ENCODE results near the gene LENEP.

The LENEP gene

DNA sequence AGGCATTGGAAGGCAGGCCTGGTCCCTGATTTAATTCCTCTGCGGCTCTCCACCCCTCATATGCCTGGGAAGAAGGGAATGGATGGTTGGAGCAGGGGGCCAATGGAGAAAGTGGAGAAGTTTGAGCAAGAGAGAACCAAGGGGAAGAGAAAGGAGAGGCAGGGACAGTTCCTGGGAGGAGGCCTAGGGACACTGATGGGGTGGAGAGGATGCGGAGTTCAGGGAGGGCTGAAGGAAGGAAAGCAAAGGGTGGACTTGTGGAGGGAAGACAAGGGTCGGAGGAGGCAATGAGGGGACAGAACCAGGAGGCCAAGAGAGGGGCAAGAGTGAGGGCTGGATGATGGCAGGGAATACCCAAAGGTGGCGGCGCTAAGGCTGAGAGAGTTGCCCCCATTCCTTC lies 16.4 kb downstream of the LENEP start:
- Histone ChIP-seq H3K27ac (no peak overlapping the region), H3K9ac (no peak overlapping the region), H3K4me3 (ENCODE audit: low read depth, low read length) (no peak overlapping the region), H3K4me2 (ENCODE audit: low read length) (no peak overlapping the region), H3K4me1 (peaks cover 17% of the 10 kb centered on the region), H2AFZ (no peak overlapping the region), H3K27me3 (ENCODE audit: control insufficient read depth, insufficient read depth, low read length) (no peaks in the 10 kb centered on the region), H3K79me2 (peaks cover 5% of the 10 kb centered on the region), H3K9me3 (ENCODE audit: control insufficient read depth, low read length) (no peaks in the 10 kb centered on the region), H3K36me3 (ENCODE audit: control insufficient read depth, insufficient read depth, low read length) (no peaks in the 10 kb centered on the region)
- TF ChIP-seq, protein P1, sequence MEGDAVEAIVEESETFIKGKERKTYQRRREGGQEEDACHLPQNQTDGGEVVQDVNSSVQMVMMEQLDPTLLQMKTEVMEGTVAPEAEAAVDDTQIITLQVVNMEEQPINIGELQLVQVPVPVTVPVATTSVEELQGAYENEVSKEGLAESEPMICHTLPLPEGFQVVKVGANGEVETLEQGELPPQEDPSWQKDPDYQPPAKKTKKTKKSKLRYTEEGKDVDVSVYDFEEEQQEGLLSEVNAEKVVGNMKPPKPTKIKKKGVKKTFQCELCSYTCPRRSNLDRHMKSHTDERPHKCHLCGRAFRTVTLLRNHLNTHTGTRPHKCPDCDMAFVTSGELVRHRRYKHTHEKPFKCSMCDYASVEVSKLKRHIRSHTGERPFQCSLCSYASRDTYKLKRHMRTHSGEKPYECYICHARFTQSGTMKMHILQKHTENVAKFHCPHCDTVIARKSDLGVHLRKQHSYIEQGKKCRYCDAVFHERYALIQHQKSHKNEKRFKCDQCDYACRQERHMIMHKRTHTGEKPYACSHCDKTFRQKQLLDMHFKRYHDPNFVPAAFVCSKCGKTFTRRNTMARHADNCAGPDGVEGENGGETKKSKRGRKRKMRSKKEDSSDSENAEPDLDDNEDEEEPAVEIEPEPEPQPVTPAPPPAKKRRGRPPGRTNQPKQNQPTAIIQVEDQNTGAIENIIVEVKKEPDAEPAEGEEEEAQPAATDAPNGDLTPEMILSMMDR (IDR thresholded peaks at IDR 0.05): no peak

DNA sequence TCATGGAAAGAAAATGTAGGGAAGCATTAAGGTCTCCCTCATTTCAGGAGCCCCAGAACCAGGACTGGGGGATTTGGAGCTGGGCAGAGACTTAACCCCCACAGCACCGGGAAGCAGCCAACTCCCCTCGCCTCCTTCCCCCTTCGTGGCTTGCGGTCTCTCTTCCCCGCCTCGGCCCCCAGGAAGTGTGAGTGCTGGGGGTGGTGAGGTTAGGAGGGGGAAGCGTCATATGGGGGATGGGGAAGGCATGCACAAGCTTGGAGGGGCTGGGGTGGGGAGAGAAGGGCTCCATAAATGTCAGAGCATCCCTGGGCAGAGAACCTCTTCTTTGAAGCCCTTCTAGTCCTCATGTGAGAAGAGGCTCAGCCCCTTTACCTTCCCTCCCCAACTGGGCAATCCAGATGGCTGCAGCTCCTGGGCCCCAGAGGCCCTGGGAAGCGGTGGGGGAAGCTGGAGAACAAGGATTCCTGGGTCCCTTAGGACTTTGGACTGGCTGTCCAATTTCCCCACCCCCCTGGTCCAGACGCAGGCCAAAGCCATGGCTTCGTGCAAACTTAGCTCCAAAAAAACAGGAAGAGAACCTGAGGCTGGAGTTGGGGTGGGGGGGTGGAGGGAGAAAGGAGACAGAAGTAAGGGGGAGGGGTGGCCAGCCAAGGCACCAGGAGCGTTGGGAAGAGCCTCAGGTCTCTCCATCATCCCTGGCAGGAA lies 17.0 kb downstream of the LENEP start:
- Histone ChIP-seq H3K27ac (no peak overlapping the region), H3K27me3 (ENCODE audit: control insufficient read depth, insufficient read depth, low read length) (no peaks in the 10 kb centered on the region), H3K4me2 (ENCODE audit: low read length) (no peak overlapping the region), H3K4me1 (peaks cover 15% of the 10 kb centered on the region), H2AFZ (no peak overlapping the region), H3K79me2 (peaks cover 5% of the 10 kb centered on the region), H3K9ac (no peak overlapping the region), H3K4me3 (ENCODE audit: low read depth, low read length) (no peak overlapping the region), H3K36me3 (ENCODE audit: control insufficient read depth, insufficient read depth, low read length) (no peaks in the 10 kb centered on the region), H3K9me3 (ENCODE audit: control insufficient read depth, low read length) (no peaks in the 10 kb centered on the region)
- TF ChIP-seq, protein P1 (IDR thresholded peaks at IDR 0.05): no peak

DNA sequence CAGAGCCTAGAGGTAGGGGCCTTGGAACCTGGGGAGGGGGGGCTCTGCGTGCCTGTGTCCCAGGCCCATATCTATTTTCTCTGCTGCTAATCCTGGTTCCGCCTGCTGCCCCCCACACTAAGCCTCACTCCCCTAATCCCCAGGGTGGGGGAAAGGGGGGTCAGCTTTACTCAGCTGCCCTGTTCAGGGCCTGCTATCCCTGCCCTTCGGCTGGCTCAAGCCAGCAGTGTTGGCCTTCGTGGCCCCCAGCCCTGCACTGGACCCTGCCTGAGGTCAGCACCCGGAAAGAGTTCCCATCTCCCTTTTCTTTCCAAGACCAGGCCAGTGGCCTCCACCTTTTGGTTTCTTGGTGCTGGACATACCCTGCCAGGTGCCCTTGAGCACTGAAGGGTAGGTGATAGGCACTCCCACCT lies 17.6 kb downstream of the LENEP start:
- H3K27me3 ChIP-seq (ENCODE audit: control insufficient read depth, insufficient read depth, low read length): no peaks in the 10 kb centered on the region
- H3K79me2 ChIP-seq: peaks cover 5% of the 10 kb centered on the region
- H3K9ac ChIP-seq: no peak overlapping the region
- H3K4me3 ChIP-seq (ENCODE audit: low read depth, low read length): no peak overlapping the region
- peaks cover 15% of the 10 kb centered on the region for H3K4me1 ChIP-seq
- no peaks in the 10 kb centered on the region for H3K36me3 ChIP-seq (ENCODE audit: control insufficient read depth, insufficient read depth, low read length)
- H3K4me2 ChIP-seq (ENCODE audit: low read length): no peak overlapping the region
- TF ChIP-seq, protein P1 (IDR thresholded peaks at IDR 0.05): no peak
- no peaks in the 10 kb centered on the region for H3K9me3 ChIP-seq (ENCODE audit: control insufficient read depth, low read length)
- no peak overlapping the region for H2AFZ ChIP-seq
- H3K27ac ChIP-seq: peak overlapping the region; percentile 69

DNA sequence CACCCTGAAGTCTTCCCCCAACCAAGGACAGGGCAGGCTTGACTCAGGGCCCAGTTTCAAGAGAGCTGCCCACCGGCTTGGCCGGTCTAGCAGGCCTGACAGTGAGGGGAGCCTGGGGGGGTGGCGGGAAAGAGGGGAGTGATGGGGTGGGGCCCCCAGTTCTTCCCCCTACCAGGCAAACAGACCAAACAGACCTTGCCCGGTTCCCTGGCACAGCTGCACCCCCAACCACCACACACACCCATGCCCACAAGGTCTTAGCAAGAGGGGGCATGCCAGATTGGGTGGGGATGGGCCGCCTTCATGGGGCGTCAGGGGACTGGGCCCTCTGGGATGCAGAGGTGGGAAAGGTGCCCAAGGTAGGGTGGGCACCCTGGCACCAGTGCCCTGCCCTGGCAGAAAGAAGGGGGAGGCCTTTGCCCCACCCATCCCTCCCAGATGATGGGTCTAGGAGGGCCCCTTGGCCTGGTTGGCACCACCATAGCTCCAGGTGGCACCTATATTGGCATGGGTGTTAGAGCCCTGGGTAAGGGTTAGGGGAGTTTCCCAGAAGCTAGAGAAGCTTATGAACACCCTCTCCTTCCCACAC lies 18.1 kb downstream of the LENEP start:
- Histone ChIP-seq H3K9me3 (ENCODE audit: control insufficient read depth, low read length) (no peaks in the 10 kb centered on the region), H3K9ac (no peak overlapping the region), H3K4me2 (ENCODE audit: low read length) (no peak overlapping the region), H3K36me3 (ENCODE audit: control insufficient read depth, insufficient read depth, low read length) (no peaks in the 10 kb centered on the region), H3K4me3 (ENCODE audit: low read depth, low read length) (no peak overlapping the region), H3K4me1 (peaks cover 15% of the 10 kb centered on the region), H3K27me3 (ENCODE audit: control insufficient read depth, insufficient read depth, low read length) (no peaks in the 10 kb centered on the region), H3K79me2 (peaks cover 5% of the 10 kb centered on the region), H2AFZ (no peak overlapping the region), H3K27ac (peak overlapping the region; percentile 69)
- TF ChIP-seq, protein P1 (IDR thresholded peaks at IDR 0.05): no peak
